Panc1 (cell line): ENCODE data around the gene INTS4.

Experiments
- REST ChIP-seq, 2 experiments: IDR thresholded peaks; 2 replicates each; pipeline ENCODE4 v1.6.1; 2011 to 2012; ENCODE audit warnings: low read depth in 2 of 2, control low read depth in 1 of 2, low read length in 1 of 2, mild to moderate bottlenecking in 1 of 2, moderate library complexity in 1 of 2; ENCODE audit not compliant: insufficient read depth in 1 of 2
- TCF7L2 ChIP-seq: IDR thresholded peaks from 2 replicates; pipeline ENCODE4 v1.6.1; 2011; ENCODE audit warnings: mild to moderate bottlenecking, low read depth, low read length, inconsistent platforms
- TF ChIP-seq, protein P1 (sequence below): fragments of 450-650 bp; IDR thresholded peaks from 2 replicates; pipeline ENCODE4 v1.5.1; 2017; ENCODE audit warnings: mild to moderate bottlenecking

GRCh38 chr11:78011301-78011700, 16.8 kb upstream of the INTS4 start:
- no peak for TF ChIP-seq TCF7L2
- TF ChIP-seq, protein P1, sequence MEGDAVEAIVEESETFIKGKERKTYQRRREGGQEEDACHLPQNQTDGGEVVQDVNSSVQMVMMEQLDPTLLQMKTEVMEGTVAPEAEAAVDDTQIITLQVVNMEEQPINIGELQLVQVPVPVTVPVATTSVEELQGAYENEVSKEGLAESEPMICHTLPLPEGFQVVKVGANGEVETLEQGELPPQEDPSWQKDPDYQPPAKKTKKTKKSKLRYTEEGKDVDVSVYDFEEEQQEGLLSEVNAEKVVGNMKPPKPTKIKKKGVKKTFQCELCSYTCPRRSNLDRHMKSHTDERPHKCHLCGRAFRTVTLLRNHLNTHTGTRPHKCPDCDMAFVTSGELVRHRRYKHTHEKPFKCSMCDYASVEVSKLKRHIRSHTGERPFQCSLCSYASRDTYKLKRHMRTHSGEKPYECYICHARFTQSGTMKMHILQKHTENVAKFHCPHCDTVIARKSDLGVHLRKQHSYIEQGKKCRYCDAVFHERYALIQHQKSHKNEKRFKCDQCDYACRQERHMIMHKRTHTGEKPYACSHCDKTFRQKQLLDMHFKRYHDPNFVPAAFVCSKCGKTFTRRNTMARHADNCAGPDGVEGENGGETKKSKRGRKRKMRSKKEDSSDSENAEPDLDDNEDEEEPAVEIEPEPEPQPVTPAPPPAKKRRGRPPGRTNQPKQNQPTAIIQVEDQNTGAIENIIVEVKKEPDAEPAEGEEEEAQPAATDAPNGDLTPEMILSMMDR = no peak
- no peak for TF ChIP-seq REST (IDR thresholded peaks at IDR 0.05; ENCODE audit: insufficient read depth in 1 of 2, low read depth in 2 of 2, low read length in 1 of 2)
